GM12878 (cell line): ENCODE measurements around the gene SLC10A1.

Experiments
- CBFB ChIP-seq: IDR thresholded peaks from 2 replicates; pipeline ENCODE4 v1.6.1; 2016; ENCODE audit warnings: antibody characterized with exemption, low read depth
- EP300 ChIP-seq, 2 experiments: fragments of 150-350 bp in 1 of 2; IDR thresholded peaks; 2 replicates each; pipeline ENCODE4 v1.6.1; 2011 to 2012; ENCODE audit warnings: low read depth in 2 of 2, low read length in 2 of 2, borderline replicate concordance in 1 of 2, improper control_type of control experiment in 1 of 2, inconsistent platforms in 1 of 2; ENCODE audit not compliant: control insufficient read depth in 1 of 2
- GABPA ChIP-seq: IDR thresholded peaks from 2 replicates; pipeline ENCODE4 v1.6.1; 2014; ENCODE audit warnings: antibody characterized with exemption, low read depth, mild to moderate bottlenecking, inconsistent platforms
- POLR2A ChIP-seq: IDR thresholded peaks from 2 replicates; pipeline ENCODE4 v1.6.1; 2011; ENCODE audit warnings: low read depth, mild to moderate bottlenecking, low read length
- SREBF2 ChIP-seq: IDR thresholded peaks from 2 replicates; pipeline ENCODE4 v1.6.1; 2012; ENCODE audit warnings: mild to moderate bottlenecking, low read length
- SUZ12 ChIP-seq: fragments of 200-600 bp; sonication (generic); IDR thresholded peaks from one replicate; pipeline ENCODE4 v1.6.1; 2018; ENCODE audit warnings: antibody characterized with exemption, mild to moderate bottlenecking; ENCODE audit not compliant: unreplicated experiment

DNA sequence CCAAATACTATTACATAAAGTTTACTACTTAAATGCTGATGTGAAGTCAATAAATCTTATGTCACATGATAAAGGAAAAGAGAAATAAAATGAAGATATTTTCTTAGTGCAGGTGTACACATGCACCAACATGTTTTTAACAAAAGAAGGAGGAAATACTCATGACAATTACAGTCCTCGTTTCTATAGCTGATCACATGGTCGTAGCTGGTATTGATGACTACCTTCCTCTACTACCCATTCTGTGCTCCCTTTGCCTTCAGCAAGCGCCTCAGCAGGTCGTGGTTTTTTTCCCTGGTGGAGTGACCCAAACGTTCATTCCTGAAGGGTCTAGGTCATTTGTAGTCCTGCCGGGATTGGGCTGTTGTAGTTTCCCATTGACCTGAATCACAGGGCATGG is 25.4 kb upstream of the SLC10A1 start:
- TF ChIP-seq CBFB (no peak), GABPA (no peak), EP300 (IDR thresholded peaks at IDR 0.05; ENCODE audit: borderline replicate concordance in 1 of 2, control insufficient read depth in 1 of 2, low read depth in 2 of 2, low read length in 2 of 2) (no peak), POLR2A (no peak), SUZ12 (no peak), SREBF2 (no peak)
